Colonic mucosa (tissue), 4 donors: ENCODE results near the gene CACNG6. TPM values are rescaled to one million over a fixed set of nuclear protein-coding genes. Genes with fewer than 3 reads are reported as not detected.

Experiments
- DNase-seq: peaks from one replicate; pipeline ENCODE4 v3.0.0-alpha.2; 2020
- H3K27ac ChIP-seq: fragments of 200-600 bp; one replicate; pipeline ENCODE4 v1.8.0; 2021
- H3K27me3 ChIP-seq: fragments of 200-600 bp; one replicate; pipeline ENCODE4 v1.8.0; 2021
- H3K36me3 ChIP-seq: fragments of 200-600 bp; one replicate; pipeline ENCODE4 v1.8.0; 2021
- H3K4me1 ChIP-seq: fragments of 200-600 bp; one replicate; pipeline ENCODE4 v1.8.0; 2021; ENCODE audit warnings: mild to moderate bottlenecking
- H3K4me3 ChIP-seq: fragments of 200-600 bp; one replicate; pipeline ENCODE4 v1.8.0; 2021
- H3K9ac ChIP-seq, 2 donors: one replicate each; pipeline ENCODE4 v1.7.0; 2013; ENCODE audit warnings: control low read depth in 2 of 2, low read depth in 2 of 2, low read length in 2 of 2
- H3K9me3 ChIP-seq: fragments of 200-600 bp; one replicate; pipeline ENCODE4 v1.8.0; 2021
- intact Hi-C: fragments of 100-400 bp; cut with DNase I; formaldehyde crosslinking; loops from one replicate; pipeline ENCODE4 v1.14.1; 2022
- total RNA-seq, 2 donors: library from RNA; stranded (reverse); fragmentation: NEBNext Ultra II Directional in 1 of 2; extraction: Animal tissue kit (Norgen Biotek cat#: 25700) in 1 of 2; gene quantifications; one replicate each; pipeline ENCODE4 v1.2.1, GENCODE V29; 2021
- TF ChIP-seq, protein P1 (sequence below): fragments of 200-600 bp; IDR thresholded peaks from one replicate; pipeline ENCODE4 v1.8.0; 2022; ENCODE audit warnings: antibody characterized with exemption, mild to moderate bottlenecking
- donor health status: healthy.
- donor health status: DM: no; HTN: no; CAD: no.
- donor health status: DM: no; HTN: no; CAD: no.

CACNG6 gene
- total RNA-seq, 2 donors from 2014 or later = not detected

DNA sequence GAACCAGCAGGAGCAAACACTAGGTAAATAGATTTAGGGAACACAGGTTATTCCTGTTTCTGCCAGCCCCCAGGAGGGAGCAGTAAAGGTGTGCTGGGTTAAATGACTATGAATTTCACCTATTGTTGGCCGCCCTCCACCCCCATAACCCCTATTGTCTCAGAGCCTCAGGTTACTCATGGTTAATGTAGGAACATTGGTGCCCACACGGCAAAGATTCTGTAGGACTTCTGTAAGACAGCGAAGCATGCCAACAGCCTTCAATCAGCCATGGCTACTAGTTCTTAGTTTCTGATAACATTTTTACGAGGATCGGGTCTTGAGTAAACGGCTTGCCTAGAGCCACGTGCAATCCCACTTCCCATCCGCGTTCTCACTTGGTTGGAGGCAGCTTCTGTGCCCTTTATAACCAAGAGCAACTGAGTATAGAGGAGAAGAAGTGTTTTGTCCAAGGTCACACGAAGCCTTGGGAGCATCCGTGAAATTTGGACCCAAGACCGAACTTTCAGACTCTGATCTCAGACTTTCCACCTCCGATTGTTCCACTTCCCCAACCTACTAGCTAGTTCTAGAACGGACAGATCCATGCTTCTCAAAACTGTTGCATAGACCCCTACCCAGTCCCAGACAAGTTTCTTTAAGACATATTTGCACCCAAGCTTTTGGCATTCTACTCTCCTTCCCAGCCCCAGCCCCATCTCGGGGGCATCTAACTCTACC, 33.8 kb upstream of the CACNG6 start:
- no peak overlapping the region for H3K4me3 ChIP-seq
- no peak for DNase-seq
- no peaks in the 10 kb centered on the region for H3K36me3 ChIP-seq
- H3K27me3 ChIP-seq = peaks cover 24% of the 10 kb centered on the region
- TF ChIP-seq, protein P1, sequence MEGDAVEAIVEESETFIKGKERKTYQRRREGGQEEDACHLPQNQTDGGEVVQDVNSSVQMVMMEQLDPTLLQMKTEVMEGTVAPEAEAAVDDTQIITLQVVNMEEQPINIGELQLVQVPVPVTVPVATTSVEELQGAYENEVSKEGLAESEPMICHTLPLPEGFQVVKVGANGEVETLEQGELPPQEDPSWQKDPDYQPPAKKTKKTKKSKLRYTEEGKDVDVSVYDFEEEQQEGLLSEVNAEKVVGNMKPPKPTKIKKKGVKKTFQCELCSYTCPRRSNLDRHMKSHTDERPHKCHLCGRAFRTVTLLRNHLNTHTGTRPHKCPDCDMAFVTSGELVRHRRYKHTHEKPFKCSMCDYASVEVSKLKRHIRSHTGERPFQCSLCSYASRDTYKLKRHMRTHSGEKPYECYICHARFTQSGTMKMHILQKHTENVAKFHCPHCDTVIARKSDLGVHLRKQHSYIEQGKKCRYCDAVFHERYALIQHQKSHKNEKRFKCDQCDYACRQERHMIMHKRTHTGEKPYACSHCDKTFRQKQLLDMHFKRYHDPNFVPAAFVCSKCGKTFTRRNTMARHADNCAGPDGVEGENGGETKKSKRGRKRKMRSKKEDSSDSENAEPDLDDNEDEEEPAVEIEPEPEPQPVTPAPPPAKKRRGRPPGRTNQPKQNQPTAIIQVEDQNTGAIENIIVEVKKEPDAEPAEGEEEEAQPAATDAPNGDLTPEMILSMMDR = no peak
- no peak overlapping the region for H3K27ac ChIP-seq
- no peaks in the 10 kb centered on the region for H3K9me3 ChIP-seq
- H3K9ac ChIP-seq = no peak overlapping the region
- intact Hi-C loops = no loop called here
- H3K4me1 ChIP-seq = no peaks in the 10 kb centered on the region

DNA sequence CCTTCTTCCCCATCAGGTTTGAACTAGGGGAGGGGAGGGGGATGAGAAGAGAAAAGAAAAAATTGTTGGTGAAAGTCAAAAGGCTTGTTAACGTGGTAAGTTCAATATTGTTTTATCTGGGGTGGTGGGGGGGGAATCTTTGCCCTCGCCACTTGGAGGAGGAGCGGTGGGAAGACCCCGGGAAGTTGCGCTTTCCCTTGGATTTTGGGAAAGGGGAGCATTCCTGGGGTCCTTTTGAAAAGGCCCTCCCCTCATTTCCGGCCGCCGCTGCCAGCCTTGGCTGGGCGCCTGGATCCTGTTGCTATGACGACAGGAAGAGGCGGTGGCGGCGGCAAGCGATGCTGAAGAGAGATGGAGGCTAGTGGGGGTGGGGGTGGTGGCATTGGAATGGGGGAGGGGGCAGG, 33.3 kb upstream of the CACNG6 start:
- Histone ChIP-seq H3K9me3 (no peaks in the 10 kb centered on the region), H3K27ac (no peak overlapping the region), H3K36me3 (no peaks in the 10 kb centered on the region), H3K4me1 (no peaks in the 10 kb centered on the region), H3K27me3 (peaks cover 25% of the 10 kb centered on the region), H3K9ac (no peak overlapping the region), H3K4me3 (no peak overlapping the region)
- intact Hi-C loops = no loop called here
- TF ChIP-seq, protein P1 = no peak
- no peak for DNase-seq

DNA sequence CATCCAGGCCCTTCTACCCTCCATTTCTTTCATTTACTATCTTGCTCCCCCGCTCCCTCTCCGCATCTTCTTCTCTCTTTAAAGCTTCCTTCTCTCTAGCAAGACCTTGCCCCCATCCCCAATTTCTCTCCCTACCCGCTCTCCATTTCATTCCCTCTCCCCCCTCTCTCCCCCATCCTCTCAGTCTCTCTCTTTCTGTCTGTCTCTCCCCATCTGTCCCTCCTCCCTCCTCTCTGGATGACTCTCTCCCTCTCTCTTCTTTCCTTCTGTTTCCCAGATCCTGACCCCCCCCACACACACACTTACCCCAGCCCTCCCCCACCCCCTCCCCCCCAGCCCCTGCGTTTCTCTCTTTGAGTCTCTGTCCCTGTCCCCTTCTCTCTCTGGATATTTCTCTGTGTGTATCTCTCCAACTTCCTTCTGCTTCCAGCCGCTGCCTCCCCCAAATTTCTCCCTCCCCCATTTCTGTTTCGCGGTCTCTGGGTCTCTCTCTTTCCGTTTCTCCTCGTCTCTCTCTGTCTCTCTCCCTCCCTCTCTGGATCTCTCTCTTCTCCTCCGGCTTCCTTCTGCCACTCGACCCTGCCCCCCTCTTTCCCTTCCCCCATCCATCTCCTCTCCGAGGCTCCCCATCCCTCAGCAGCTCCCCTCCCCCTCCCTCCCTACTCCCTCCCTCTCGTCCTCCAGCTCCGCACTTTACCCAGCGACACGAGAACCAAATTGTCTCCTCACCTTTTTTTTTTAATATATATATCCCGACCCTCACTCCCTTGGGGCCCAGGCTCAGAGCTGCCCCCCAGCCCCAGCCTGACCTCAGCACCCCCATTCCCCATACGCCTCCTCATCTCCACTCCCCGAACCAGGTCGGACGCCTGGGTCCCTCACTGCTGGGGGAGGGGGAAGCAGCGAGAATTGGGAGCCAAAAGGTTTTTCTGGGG, 32.3 kb upstream of the CACNG6 start:
- peaks cover 29% of the 10 kb centered on the region for H3K27me3 ChIP-seq

DNA sequence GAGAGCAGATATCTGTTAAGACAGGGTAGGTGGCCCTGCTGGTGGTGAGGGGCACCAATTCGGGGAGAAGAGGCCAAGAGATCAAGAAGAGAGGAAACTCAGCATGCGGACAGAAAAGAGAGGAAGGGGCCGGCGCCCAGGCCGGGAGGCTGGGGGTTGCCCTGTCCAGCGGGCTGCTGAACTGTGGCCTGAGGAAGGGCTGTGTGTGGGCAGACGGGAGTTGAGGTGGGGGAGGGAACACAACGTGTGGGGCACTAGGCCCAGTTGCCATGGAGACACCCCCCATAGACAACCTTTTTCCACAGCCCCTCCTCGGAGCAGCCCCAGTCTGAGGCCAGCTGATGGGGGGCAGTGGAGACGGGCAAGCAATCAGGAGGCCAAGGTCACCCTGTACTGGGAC, 31.2 kb upstream of the CACNG6 start:
- DNase-seq = no peak
- no peaks in the 10 kb centered on the region for H3K36me3 ChIP-seq
- H3K9ac ChIP-seq = no peak overlapping the region
- no peaks in the 10 kb centered on the region for H3K9me3 ChIP-seq
- intact Hi-C loops = no loop called here
- H3K27ac ChIP-seq = no peak overlapping the region
- no peaks in the 10 kb centered on the region for H3K4me1 ChIP-seq
- peaks cover 29% of the 10 kb centered on the region for H3K27me3 ChIP-seq
- TF ChIP-seq, protein P1 = no peak
- no peak overlapping the region for H3K4me3 ChIP-seq

More for the DNA sequence above, 32.3 kb upstream of the CACNG6 start:
- Histone ChIP-seq H3K4me3 (no peak overlapping the region), H3K9me3 (no peaks in the 10 kb centered on the region), H3K4me1 (no peaks in the 10 kb centered on the region), H3K27ac (no peak overlapping the region), H3K36me3 (no peaks in the 10 kb centered on the region), H3K9ac (no peak overlapping the region)
- TF ChIP-seq, protein P1 = no peak
- DNase-seq = no peak
- intact Hi-C loops = no loop called here

DNA sequence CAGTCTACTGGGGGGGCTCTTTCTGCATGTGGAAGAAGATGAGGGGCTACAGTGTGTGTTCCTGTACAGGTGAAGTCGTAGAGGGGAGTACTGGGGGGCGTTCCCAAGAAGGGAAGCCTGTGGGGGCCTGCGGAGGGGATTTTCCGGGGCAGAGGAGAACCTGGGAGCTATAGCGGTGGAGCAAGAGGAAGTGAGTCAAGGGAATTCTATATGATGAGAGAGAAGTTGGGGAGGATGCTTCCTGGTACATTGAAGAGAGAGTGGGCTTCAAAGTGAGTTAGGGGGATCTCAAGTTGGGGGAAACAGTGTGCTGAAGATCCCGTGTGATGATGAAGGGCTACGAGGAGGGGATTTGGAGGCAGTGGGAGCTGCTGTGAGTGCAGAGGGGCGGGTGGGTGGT, 30.6 kb upstream of the CACNG6 start:
- no peaks in the 10 kb centered on the region for H3K36me3 ChIP-seq
- TF ChIP-seq, protein P1 = no peak
- no peak overlapping the region for H3K4me3 ChIP-seq
- DNase-seq = no peak
- H3K9ac ChIP-seq = no peak overlapping the region
- no peak overlapping the region for H3K27ac ChIP-seq
- no peaks in the 10 kb centered on the region for H3K9me3 ChIP-seq
- intact Hi-C loops = no loop called here
- H3K27me3 ChIP-seq = peaks cover 29% of the 10 kb centered on the region
- H3K4me1 ChIP-seq = no peaks in the 10 kb centered on the region
